BJ (cell line): ENCODE data around the gene GRAMD2A. TPM values are rescaled to one million over a fixed set of nuclear protein-coding genes. Genes with fewer than 3 reads are reported as not detected.

ENCODE experiments used
- CTCF ChIA-PET: fragments of 350-600 bp; formaldehyde crosslinking; extraction: SDS; loops from one replicate; lab custom pipeline; 2021; ENCODE audit warnings: antibody characterized with exemption, inconsistent platforms; lab: Yijun Ruan, JAX
- POLR2A ChIA-PET: fragments of 300-600 bp; sonication (Branson Sonifier 250); formaldehyde crosslinking; extraction: SDS; loops from one replicate; lab custom pipeline; 2021; ENCODE audit warnings: antibody characterized with exemption; lab: Charles Lee
- DNase-seq: peaks from one replicate; pipeline ENCODE4 v3.0.0-alpha.2; 2011; ENCODE audit warnings: low read depth
- H3K27me3 ChIP-seq: 2 replicates; pipeline ENCODE4 v1.6.0; 2011; ENCODE audit warnings: low read length; ENCODE audit not compliant: control insufficient read depth, insufficient read depth
- H3K36me3 ChIP-seq: 2 replicates; pipeline ENCODE4 v1.5.1; 2011; ENCODE audit warnings: low read length; ENCODE audit not compliant: control insufficient read depth, insufficient read depth
- H3K4me3 ChIP-seq: 2 replicates; pipeline ENCODE4 v1.5.1; 2011; ENCODE audit warnings: low read depth, mild to moderate bottlenecking, control low read depth, low read length
- CTCF ChIP-seq: IDR thresholded peaks from 2 replicates; pipeline ENCODE4 v1.5.1; 2011; ENCODE audit warnings: low read depth, mild to moderate bottlenecking, control low read depth, inconsistent platforms, low read length, moderate library complexity; ENCODE audit not compliant: insufficient read depth
- polyA plus RNA-seq: library from polyadenylated mRNA; depleted of rRNA; stranded (reverse); fragments of >200 nt; gene quantifications from 2 replicates; pipeline ENCODE4 v1.2.3, GENCODE V29; 2011

Gene GRAMD2A
- polyA plus RNA-seq, 1 experiment: 0.21 TPM

DNA sequence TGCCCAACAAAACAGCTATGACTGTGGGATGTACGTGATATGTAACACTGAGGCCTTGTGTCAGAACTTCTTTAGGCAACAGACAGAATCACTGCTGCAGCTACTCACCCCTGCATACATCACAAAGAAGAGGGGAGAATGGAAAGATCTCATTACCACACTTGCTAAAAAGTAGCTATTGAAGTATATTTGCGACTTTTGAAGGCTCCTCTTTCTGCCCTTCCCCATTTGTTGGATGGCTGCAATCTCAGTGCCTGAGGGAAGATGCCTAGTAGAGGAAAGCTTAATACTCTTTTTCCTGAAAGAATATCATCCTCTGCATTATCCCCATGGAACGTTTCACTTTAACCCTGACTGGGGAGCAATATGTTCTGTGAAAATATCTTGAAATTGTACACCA is 57.5 kb downstream of the GRAMD2A start:
- no peak for DNase-seq
- no peak overlapping the region for H3K4me3 ChIP-seq
- CTCF ChIA-PET: interaction anchor here (2.4 kb wide), 1 partner anchor 16 kb away, joined by 11 read pairs; no protein-coding TSS in a partner anchor
- no peaks in the 10 kb centered on the region for H3K27me3 ChIP-seq
- H3K36me3 ChIP-seq: no peaks in the 10 kb centered on the region
- POLR2A ChIA-PET: no interaction called here
- no peak for TF ChIP-seq CTCF

DNA sequence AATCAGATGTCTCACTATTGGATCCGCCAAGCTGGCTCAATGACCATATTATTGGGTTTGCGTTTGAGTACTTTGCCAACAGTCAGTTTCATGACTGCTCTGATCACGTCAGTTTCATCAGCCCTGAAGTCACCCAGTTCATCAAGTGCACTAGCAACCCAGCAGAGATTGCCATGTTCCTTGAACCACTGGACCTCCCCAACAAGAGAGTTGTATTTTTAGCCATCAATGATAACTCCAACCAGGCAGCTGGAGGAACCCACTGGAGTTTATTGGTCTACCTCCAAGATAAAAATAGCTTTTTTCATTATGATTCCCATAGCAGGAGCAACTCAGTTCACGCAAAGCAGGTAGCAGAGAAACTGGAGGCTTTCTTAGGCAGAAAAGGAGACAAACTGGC is 57.9 kb downstream of the GRAMD2A start:
- POLR2A ChIA-PET: no interaction called here
- TF ChIP-seq CTCF: no peak
- H3K36me3 ChIP-seq: no peaks in the 10 kb centered on the region
- H3K4me3 ChIP-seq: no peak overlapping the region
- DNase-seq: no peak
- CTCF ChIA-PET: interaction anchor here (0.5 to 2.4 kb wide), 2 partner anchors 17 to 46 kb away, joined by 3 to 11 read pairs; no protein-coding TSS in a partner anchor
- H3K27me3 ChIP-seq: no peaks in the 10 kb centered on the region

- no peaks in the 10 kb centered on the region for H3K36me3 ChIP-seq
- H3K4me3 ChIP-seq: no peak overlapping the region
- no peak for TF ChIP-seq CTCF
- ChIA-PET CTCF (interaction anchor here (0.5 to 0.9 kb wide), 3 partner anchors 13 to 406 kb away, joined by 3 read pairs; no protein-coding TSS in a partner anchor), POLR2A (no interaction called here)
- no peaks in the 10 kb centered on the region for H3K27me3 ChIP-seq
- DNase-seq: no peak
Observed at GRCh38 chr15:72136170-72137051, 61.2 kb downstream of the GRAMD2A start.

DNA sequence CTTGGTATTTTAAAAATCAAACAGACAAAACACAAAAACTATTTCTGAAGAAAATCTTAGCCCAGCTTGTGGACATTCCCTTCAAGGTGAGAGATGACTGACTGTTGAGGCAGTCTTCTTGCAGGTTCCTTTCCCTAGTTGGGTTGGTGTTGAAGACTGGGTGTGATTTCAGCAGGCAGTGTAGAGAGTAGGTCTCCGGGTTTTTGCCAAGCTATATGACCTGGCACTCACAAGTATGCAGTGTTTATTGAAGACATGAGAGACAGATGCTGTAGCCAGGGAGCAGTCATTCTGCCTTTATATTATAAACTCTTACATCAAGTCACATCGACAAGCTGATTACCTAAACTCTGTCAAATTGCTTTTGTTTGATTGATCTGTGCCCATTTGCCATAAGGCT is 61.9 kb downstream of the GRAMD2A start:
- ChIA-PET CTCF (interaction anchor here (0.9 kb wide), 1 partner anchor 16 kb away, joined by 3 read pairs; no protein-coding TSS in a partner anchor), POLR2A (no interaction called here)
- Histone ChIP-seq H3K4me3 (no peak overlapping the region), H3K27me3 (no peaks in the 10 kb centered on the region), H3K36me3 (no peaks in the 10 kb centered on the region)
- no peak for DNase-seq
- no peak for TF ChIP-seq CTCF

- no peak for TF ChIP-seq CTCF
- POLR2A ChIA-PET: no interaction called here
- Histone ChIP-seq H3K4me3 (no peak overlapping the region), H3K27me3 (no peaks in the 10 kb centered on the region), H3K36me3 (no peaks in the 10 kb centered on the region)
- CTCF ChIA-PET: no interaction called here
- no peak for DNase-seq
Observed at GRCh38 chr15:72133211-72133610, 64.4 kb downstream of the GRAMD2A start.
